GM18951 (cell line): ENCODE measurements around the gene TPST2.

Experiments used
- POLR2A ChIP-seq: IDR thresholded peaks from 4 replicates; pipeline ENCODE4 v1.6.1; 2011; ENCODE audit warnings: mild to moderate bottlenecking; ENCODE audit not compliant: insufficient read length, insufficient read depth; ENCODE audit errors: extremely low read depth
- in situ Hi-C: fragments of 300-500 bp; cut with MboI; formaldehyde crosslinking; loops from one replicate; pipeline ENCODE4 v1.12.0; 2022; ENCODE audit warnings: low sequenced_read_pairs, mixed read lengths, inconsistent platforms; ENCODE audit not compliant: unreplicated experiment

TPST2 gene

GRCh38 chr22:26566994-26567393, 22.9 kb downstream of the TPST2 start:
- in situ Hi-C loops: no loop called here
- TF ChIP-seq POLR2A: no peak

GRCh38 chr22:26565889-26566288, 24.0 kb downstream of the TPST2 start:
- no peak for TF ChIP-seq POLR2A
- in situ Hi-C loops: no loop called here

GRCh38 chr22:26565181-26565580, 24.8 kb downstream of the TPST2 start:
- in situ Hi-C loops: no loop called here
- no peak for TF ChIP-seq POLR2A

DNA sequence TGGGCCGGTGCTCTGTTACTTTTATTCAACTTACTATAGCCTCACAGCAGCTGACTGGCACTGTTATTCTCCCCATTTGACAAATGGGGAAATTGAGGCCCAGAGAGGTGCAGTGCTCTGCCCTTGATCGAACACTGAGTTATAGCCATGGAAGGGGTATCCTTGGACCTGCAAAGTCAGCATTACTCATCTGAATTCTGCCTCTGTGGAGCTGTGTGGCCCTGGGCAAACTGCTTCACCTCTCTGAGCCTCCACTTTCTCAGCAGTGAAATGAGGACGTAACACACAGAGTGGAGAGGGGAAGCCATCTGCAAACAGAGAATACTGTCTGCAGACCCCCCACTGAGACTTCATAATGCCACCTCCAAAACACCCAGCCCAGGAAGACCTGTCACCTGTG, 25.3 kb downstream of the TPST2 start:
- in situ Hi-C loops: no loop called here
- TF ChIP-seq POLR2A: no peak

DNA sequence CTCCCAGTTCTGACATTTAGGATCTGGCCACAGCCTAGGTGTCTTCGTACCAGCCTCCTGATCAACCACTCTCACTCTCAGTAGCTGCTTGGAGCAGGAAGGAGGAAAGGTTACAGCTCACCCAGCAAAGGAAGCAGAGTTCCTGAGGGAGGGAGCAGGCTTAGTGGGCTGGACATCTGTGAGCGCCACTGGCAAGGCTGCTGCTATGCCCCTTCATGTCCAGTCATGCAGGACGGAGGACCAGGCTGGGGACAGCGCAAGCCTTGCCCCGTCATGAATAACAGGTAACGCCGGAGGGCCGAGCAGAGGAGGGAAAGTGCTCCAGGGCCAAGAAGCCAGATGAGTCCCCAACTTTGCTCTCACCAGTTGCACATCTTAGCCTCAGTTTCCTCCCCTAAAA, 25.8 kb downstream of the TPST2 start:
- in situ Hi-C loops: no loop called here
- TF ChIP-seq POLR2A: no peak

DNA sequence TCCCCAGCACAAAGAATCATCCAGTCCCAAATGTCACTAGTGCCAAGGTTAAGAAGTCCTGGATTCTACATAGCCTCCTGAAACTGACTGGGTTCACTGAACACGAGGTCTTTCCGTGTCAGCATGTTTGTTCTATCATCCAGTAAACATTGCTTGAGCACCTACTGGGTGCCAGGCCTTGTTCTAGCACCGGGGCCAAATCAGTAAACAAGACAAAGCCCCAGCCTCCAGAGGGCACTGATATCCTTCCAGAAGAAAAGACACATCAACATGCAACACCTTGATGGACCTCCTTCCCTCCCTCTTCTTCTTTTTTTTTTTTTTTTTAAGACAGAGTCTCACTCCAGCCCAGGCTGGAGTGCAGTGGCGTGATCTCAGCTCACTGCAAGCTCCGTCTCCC, 26.9 kb downstream of the TPST2 start:
- in situ Hi-C loops: no loop called here
- TF ChIP-seq POLR2A: no peak

- no peak for TF ChIP-seq POLR2A
- in situ Hi-C loops: no loop called here
Observed at GRCh38 chr22:26561756-26562417, 28.0 kb downstream of the TPST2 start.

GRCh38 chr22:26559961-26560575, 29.9 kb downstream of the TPST2 start:
- TF ChIP-seq POLR2A: no peak
- in situ Hi-C loops: no loop called here

- TF ChIP-seq POLR2A: no peak
- in situ Hi-C loops: no loop called here
Observed at GRCh38 chr22:26558248-26558895, 31.6 kb downstream of the TPST2 start.

- TF ChIP-seq POLR2A: no peak
- in situ Hi-C loops: no loop called here
Observed at GRCh38 chr22:26556904-26557303, 33.0 kb downstream of the TPST2 start.

GRCh38 chr22:26555478-26555877, 34.5 kb downstream of the TPST2 start:
- TF ChIP-seq POLR2A: no peak
- in situ Hi-C loops: no loop called here

- in situ Hi-C loops: no loop called here
- TF ChIP-seq POLR2A: no peak
Observed at GRCh38 chr22:26554956-26555355, 35.0 kb downstream of the TPST2 start.

GRCh38 chr22:26553056-26553752, 36.7 kb downstream of the TPST2 start:
- no peak for TF ChIP-seq POLR2A
- in situ Hi-C loops: no loop called here
